Endodermal cell (in vitro differentiated cells): ENCODE results near the gene S100A1. TPM values are rescaled to one million over a fixed set of nuclear protein-coding genes. Genes with fewer than 3 reads are reported as not detected.
"Not testable (repeated sequence)": the region's sequence is repeated elsewhere in the genome, so short reads cannot be mapped to it uniquely, and the experiment has no call there.

Source experiments
- DNase-seq: peaks from one replicate; pipeline ENCODE4 v3.0.0-alpha.2; 2017
- H3K27ac ChIP-seq: 2 replicates; pipeline ENCODE4 v1.5.1; 2013; ENCODE audit warnings: mild to moderate bottlenecking, low read depth, low read length, moderate library complexity
- H3K27me3 ChIP-seq: 2 replicates; pipeline ENCODE4 v1.6.1; 2013; ENCODE audit warnings: mild to moderate bottlenecking, low read length, moderate library complexity; ENCODE audit not compliant: insufficient read depth, control insufficient read depth, poor library complexity, severe bottlenecking
- H3K36me3 ChIP-seq: 2 replicates; pipeline ENCODE4 v1.7.0; 2013; ENCODE audit warnings: mild to moderate bottlenecking, low read length, moderate library complexity; ENCODE audit not compliant: control insufficient read depth, insufficient read depth
- H3K4me1 ChIP-seq: one replicate; pipeline ENCODE4 v1.7.0; 2013; ENCODE audit warnings: low read length; ENCODE audit not compliant: control insufficient read depth, insufficient read depth
- H3K4me3 ChIP-seq: 2 replicates; pipeline ENCODE4 v1.5.1; 2013; ENCODE audit warnings: mild to moderate bottlenecking, low read length, moderate library complexity
- H3K9ac ChIP-seq: 2 replicates; pipeline ENCODE4 v1.6.1; 2013; ENCODE audit warnings: mild to moderate bottlenecking, low read length, moderate library complexity; ENCODE audit not compliant: poor library complexity, severe bottlenecking; ENCODE audit errors: extremely low read depth
- H3K9me3 ChIP-seq: 2 replicates; pipeline ENCODE4 v1.6.1; 2013; ENCODE audit warnings: mild to moderate bottlenecking, low read length, moderate library complexity; ENCODE audit not compliant: control insufficient read depth
- H3K27ac Mint-ChIP-seq: 2 replicates; pipeline ENCODE4 v1.8.0; 2020; ENCODE audit warnings: mixed read lengths
- H3K27me3 Mint-ChIP-seq: 2 replicates; pipeline ENCODE4 v1.8.0; 2021; ENCODE audit warnings: mild to moderate bottlenecking, mixed read lengths; ENCODE audit not compliant: insufficient read depth
- H3K36me3 Mint-ChIP-seq: 2 replicates; pipeline ENCODE4 v1.8.0; 2020; ENCODE audit warnings: low read depth, mixed read lengths
- H3K4me1 Mint-ChIP-seq: 2 replicates; pipeline ENCODE4 v1.8.0; 2020; ENCODE audit warnings: mixed read lengths
- H3K4me3 Mint-ChIP-seq: 2 replicates; pipeline ENCODE4 v1.8.0; 2020; ENCODE audit warnings: mild to moderate bottlenecking, moderate library complexity, mixed read lengths
- H3K9me3 Mint-ChIP-seq: 2 replicates; pipeline ENCODE4 v1.8.0; 2020; ENCODE audit warnings: mild to moderate bottlenecking, mixed read lengths
- WGBS, 2 experiments: methylation state at CpG; one replicate each; pipeline versions ENCODE4 v1.1.5 to v1.1.7; 2013; ENCODE audit warnings: missing lambda C conversion rate in 2 of 2, mixed read lengths in 1 of 2; ENCODE audit not compliant: insufficient coverage in 1 of 2, insufficient read length in 1 of 2; 5-methylcytosine and 5-hydroxymethylcytosine counted together
- total RNA-seq, 2 donors: library from RNA; stranded (reverse); fragmentation: NEBNext Ultra II Directional in 1 of 2; extraction: Animal tissue kit (Norgen Biotek cat#: 25700) in 1 of 2; gene quantifications; 2 replicates in 1 of 2; 3 replicates in 1 of 2; pipeline ENCODE4 v1.2.1, GENCODE V29; 2021
- TF ChIP-seq, protein P1 (sequence below): fragments of 200-600 bp; sonication (generic); conservative IDR thresholded peaks from 2 replicates; pipeline ENCODE4 v1.5.0; 2021; ENCODE audit warnings: antibody characterized with exemption, mild to moderate bottlenecking

S100A1 gene
- total RNA-seq, 2 donors from 2014 or later = 1.8 to 5.0 TPM

GRCh38 chr1:153663211-153663610, 35.0 kb downstream of the S100A1 start:
- no peak overlapping the region for H3K27ac Mint-ChIP-seq
- WGBS, 2 experiments = 93 to 97% methylated on average over 5 of the region's 5 CpGs
- TF ChIP-seq, protein P1, sequence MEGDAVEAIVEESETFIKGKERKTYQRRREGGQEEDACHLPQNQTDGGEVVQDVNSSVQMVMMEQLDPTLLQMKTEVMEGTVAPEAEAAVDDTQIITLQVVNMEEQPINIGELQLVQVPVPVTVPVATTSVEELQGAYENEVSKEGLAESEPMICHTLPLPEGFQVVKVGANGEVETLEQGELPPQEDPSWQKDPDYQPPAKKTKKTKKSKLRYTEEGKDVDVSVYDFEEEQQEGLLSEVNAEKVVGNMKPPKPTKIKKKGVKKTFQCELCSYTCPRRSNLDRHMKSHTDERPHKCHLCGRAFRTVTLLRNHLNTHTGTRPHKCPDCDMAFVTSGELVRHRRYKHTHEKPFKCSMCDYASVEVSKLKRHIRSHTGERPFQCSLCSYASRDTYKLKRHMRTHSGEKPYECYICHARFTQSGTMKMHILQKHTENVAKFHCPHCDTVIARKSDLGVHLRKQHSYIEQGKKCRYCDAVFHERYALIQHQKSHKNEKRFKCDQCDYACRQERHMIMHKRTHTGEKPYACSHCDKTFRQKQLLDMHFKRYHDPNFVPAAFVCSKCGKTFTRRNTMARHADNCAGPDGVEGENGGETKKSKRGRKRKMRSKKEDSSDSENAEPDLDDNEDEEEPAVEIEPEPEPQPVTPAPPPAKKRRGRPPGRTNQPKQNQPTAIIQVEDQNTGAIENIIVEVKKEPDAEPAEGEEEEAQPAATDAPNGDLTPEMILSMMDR = no peak

GRCh38 chr1:153667439-153667838, 39.2 kb downstream of the S100A1 start:
- peaks cover 76% of the 10 kb centered on the region for H3K36me3 ChIP-seq
- no peak overlapping the region for H3K4me3 ChIP-seq
- no peaks in the 10 kb centered on the region for H3K27me3 Mint-ChIP-seq
- H3K4me1 Mint-ChIP-seq = peaks cover 8% of the 10 kb centered on the region
- H3K27me3 ChIP-seq = no peaks in the 10 kb centered on the region
- no peak overlapping the region for H3K4me3 Mint-ChIP-seq
- H3K4me1 ChIP-seq = peaks cover 5% of the 10 kb centered on the region
- H3K9me3 ChIP-seq = peaks cover 7% of the 10 kb centered on the region
- no peaks in the 10 kb centered on the region for H3K9me3 Mint-ChIP-seq
- H3K36me3 Mint-ChIP-seq = peaks cover 73% of the 10 kb centered on the region
- WGBS, 2 experiments = 90 to 95% methylated on average over 3 to 4 of the region's 4 CpGs
- DNase-seq = no peak
- no peak overlapping the region for H3K27ac Mint-ChIP-seq
- TF ChIP-seq, protein P1 = no peak
- no peak overlapping the region for H3K27ac ChIP-seq
- no peak overlapping the region for H3K9ac ChIP-seq

More at GRCh38 chr1:153663211-153663610, 35.0 kb downstream of the S100A1 start:
- Mint-ChIP-seq H3K36me3 (peaks cover 71% of the 10 kb centered on the region), H3K4me3 (no peak overlapping the region), H3K4me1 (peaks cover 12% of the 10 kb centered on the region), H3K9me3 (no peaks in the 10 kb centered on the region), H3K27me3 (no peaks in the 10 kb centered on the region)
- no peaks in the 10 kb centered on the region for H3K27me3 ChIP-seq
- peaks cover 74% of the 10 kb centered on the region for H3K36me3 ChIP-seq
- DNase-seq = no peak
- no peak overlapping the region for H3K4me3 ChIP-seq
- H3K9ac ChIP-seq = no peak overlapping the region
- H3K27ac ChIP-seq = no peak overlapping the region
- peaks cover 5% of the 10 kb centered on the region for H3K4me1 ChIP-seq
- H3K9me3 ChIP-seq = no peaks in the 10 kb centered on the region

DNA sequence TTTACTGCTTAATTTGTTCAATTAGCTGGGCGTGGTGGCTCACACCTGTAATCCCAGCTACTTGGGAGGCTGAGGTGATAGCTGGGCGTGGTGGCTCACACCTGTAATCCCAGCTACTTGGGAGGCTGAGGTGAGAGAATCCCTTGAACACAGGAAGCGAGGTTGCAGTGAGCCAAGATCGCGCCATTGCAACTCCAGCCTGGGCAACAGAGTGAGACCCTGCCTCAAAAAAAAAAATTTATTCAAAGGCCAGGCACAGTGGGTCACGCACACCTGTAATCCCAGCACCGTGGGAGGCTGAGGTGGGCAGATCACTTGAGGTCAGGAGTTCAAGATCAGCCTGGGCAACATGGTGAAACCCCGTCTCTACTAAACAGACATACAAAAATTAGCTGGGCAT, 40.4 kb downstream of the S100A1 start:
- not testable (repeated sequence) for DNase-seq, H3K27me3 ChIP-seq, H3K4me1 Mint-ChIP-seq, H3K4me1 ChIP-seq, H3K27ac Mint-ChIP-seq, H3K9ac ChIP-seq, H3K27ac ChIP-seq, H3K9me3 Mint-ChIP-seq, H3K9me3 ChIP-seq, H3K27me3 Mint-ChIP-seq, H3K4me3 Mint-ChIP-seq
- Histone ChIP-seq H3K36me3 (peaks cover 63% of the 10 kb centered on the region), H3K4me3 (peak overlapping the region; percentile 96)
- H3K36me3 Mint-ChIP-seq = peaks cover 64% of the 10 kb centered on the region
- WGBS, 2 experiments = 95 to 97% methylated on average over 7 to 8 of the region's 8 CpGs

GRCh38 chr1:153669606-153670005, 41.4 kb downstream of the S100A1 start:
- TF ChIP-seq, protein P1 = no peak

More at GRCh38 chr1:153669606-153670005, 41.4 kb downstream of the S100A1 start:
- Histone ChIP-seq H3K4me3 (peak overlapping the region; percentile 96), H3K27me3 (no peaks in the 10 kb centered on the region), H3K9ac (peak overlapping the region; percentile 97), H3K36me3 (peaks cover 54% of the 10 kb centered on the region), H3K4me1 (no peaks in the 10 kb centered on the region), H3K9me3 (peaks cover 7% of the 10 kb centered on the region), H3K27ac (no peak overlapping the region)
- DNase-seq = no peak
- Mint-ChIP-seq H3K27ac (no peak overlapping the region), H3K27me3 (no peaks in the 10 kb centered on the region), H3K36me3 (peaks cover 56% of the 10 kb centered on the region), H3K4me3 (no peak overlapping the region), H3K4me1 (peaks cover 8% of the 10 kb centered on the region), H3K9me3 (no peaks in the 10 kb centered on the region)
- 93 to 96% methylated on average over 6 of the region's 6 CpGs for WGBS, 2 experiments
